ENCODE data around the gene CHST15. TPM values are rescaled to one million over a fixed set of nuclear protein-coding genes. Genes with fewer than 3 reads are reported as not detected.

Gene CHST15
- total and polyA plus RNA-seq, 2 of the 13 experiments (the other 11 are each of a cell fraction or from before 2014, with no cell fraction given): 1.4 to 94.7 TPM

DNA sequence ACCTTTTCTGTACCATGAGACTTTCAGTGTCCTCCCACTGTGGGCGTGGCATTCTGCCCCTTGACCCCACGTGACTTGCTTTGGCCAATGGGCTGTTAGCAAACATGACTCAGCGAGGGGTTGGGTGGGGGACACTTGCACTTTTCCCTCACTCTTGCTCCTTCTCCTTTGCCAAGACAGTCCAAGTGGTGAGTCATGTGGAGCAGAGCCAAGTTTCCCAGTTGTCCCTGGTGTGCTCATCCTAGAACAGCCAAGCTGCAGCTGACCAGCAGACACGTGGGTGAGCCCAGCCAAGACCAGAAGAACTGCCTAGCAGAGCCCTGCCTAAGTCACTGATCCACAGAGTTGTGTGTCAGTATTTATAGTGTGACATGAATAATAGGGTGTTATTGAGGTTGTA is 119.0 kb downstream of the CHST15 start (continued):
- TF ChIP-seq, protein P1, sequence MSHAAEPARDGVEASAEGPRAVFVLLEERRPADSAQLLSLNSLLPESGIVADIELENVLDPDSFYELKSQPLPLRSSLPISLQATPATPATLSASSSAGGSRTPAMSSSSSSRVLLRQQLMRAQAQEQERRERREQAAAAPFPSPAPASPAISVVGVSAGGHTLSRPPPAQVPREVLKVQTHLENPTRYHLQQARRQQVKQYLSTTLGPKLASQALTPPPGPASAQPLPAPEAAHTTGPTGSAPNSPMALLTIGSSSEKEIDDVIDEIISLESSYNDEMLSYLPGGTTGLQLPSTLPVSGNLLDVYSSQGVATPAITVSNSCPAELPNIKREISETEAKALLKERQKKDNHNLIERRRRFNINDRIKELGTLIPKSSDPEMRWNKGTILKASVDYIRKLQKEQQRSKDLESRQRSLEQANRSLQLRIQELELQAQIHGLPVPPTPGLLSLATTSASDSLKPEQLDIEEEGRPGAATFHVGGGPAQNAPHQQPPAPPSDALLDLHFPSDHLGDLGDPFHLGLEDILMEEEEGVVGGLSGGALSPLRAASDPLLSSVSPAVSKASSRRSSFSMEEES (CRISPR knock-in tag; IDR thresholded peaks at IDR 0.05): no peak
- TF ChIP-seq ZMYM3 (CRISPR knock-in tag; IDR thresholded peaks at IDR 0.05): no peak
- no peak for TF ChIP-seq NFYB (CRISPR knock-in tag; IDR thresholded peaks at IDR 0.05)
- TF ChIP-seq, protein P2, sequence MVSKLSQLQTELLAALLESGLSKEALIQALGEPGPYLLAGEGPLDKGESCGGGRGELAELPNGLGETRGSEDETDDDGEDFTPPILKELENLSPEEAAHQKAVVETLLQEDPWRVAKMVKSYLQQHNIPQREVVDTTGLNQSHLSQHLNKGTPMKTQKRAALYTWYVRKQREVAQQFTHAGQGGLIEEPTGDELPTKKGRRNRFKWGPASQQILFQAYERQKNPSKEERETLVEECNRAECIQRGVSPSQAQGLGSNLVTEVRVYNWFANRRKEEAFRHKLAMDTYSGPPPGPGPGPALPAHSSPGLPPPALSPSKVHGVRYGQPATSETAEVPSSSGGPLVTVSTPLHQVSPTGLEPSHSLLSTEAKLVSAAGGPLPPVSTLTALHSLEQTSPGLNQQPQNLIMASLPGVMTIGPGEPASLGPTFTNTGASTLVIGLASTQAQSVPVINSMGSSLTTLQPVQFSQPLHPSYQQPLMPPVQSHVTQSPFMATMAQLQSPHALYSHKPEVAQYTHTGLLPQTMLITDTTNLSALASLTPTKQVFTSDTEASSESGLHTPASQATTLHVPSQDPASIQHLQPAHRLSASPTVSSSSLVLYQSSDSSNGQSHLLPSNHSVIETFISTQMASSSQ (IDR thresholded peaks at IDR 0.05; ENCODE audit: low read depth): no peak
- TF ChIP-seq, protein P2 (CRISPR knock-in tag; IDR thresholded peaks at IDR 0.05; ENCODE audit: borderline replicate concordance): no peak
- no peak for TF ChIP-seq MEIS2 (CRISPR knock-in tag; IDR thresholded peaks at IDR 0.05)
- TF ChIP-seq ZNF672 (CRISPR knock-in tag; IDR thresholded peaks at IDR 0.05): no peak
- TF ChIP-seq ZNF331 (CRISPR knock-in tag; IDR thresholded peaks at IDR 0.05): peak; percentile 99
- no peak for TF ChIP-seq HNF4A (CRISPR knock-in tag; IDR thresholded peaks at IDR 0.05)
- TF ChIP-seq RAD51 (IDR thresholded peaks at IDR 0.05; ENCODE audit: borderline replicate concordance): peak; percentile 22; the same call in 1 of the 2 replicates
- TF ChIP-seq ZNF333 (CRISPR knock-in tag; IDR thresholded peaks at IDR 0.05; ENCODE audit: borderline replicate concordance): no peak
- no peak for TF ChIP-seq MEF2D (CRISPR knock-in tag; IDR thresholded peaks at IDR 0.05)
- no peak for TF ChIP-seq NFE2 (CRISPR knock-in tag; IDR thresholded peaks at IDR 0.05)
- TF ChIP-seq FOSL2 (CRISPR knock-in tag; IDR thresholded peaks at IDR 0.05): peak; percentile 55; the same call in 1 of the 2 replicates
- TF ChIP-seq ZNF558 (CRISPR knock-in tag; IDR thresholded peaks at IDR 0.05; ENCODE audit: borderline replicate concordance): no peak
- no peak for TF ChIP-seq TCF7 (IDR thresholded peaks at IDR 0.05; ENCODE audit: low read depth)
- no peak for TF ChIP-seq ONECUT2 (CRISPR knock-in tag; IDR thresholded peaks at IDR 0.05)
- no peak for TF ChIP-seq CCAR2 (optimal IDR thresholded peaks at IDR 0.05; ENCODE audit: low read depth, low read length)
- TF ChIP-seq, protein P3, sequence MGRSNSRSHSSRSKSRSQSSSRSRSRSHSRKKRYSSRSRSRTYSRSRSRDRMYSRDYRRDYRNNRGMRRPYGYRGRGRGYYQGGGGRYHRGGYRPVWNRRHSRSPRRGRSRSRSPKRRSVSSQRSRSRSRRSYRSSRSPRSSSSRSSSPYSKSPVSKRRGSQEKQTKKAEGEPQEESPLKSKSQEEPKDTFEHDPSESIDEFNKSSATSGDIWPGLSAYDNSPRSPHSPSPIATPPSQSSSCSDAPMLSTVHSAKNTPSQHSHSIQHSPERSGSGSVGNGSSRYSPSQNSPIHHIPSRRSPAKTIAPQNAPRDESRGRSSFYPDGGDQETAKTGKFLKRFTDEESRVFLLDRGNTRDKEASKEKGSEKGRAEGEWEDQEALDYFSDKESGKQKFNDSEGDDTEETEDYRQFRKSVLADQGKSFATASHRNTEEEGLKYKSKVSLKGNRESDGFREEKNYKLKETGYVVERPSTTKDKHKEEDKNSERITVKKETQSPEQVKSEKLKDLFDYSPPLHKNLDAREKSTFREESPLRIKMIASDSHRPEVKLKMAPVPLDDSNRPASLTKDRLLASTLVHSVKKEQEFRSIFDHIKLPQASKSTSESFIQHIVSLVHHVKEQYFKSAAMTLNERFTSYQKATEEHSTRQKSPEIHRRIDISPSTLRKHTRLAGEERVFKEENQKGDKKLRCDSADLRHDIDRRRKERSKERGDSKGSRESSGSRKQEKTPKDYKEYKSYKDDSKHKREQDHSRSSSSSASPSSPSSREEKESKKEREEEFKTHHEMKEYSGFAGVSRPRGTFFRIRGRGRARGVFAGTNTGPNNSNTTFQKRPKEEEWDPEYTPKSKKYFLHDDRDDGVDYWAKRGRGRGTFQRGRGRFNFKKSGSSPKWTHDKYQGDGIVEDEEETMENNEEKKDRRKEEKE (IDR thresholded peaks at IDR 0.05): no peak
- TF ChIP-seq, protein P4, sequence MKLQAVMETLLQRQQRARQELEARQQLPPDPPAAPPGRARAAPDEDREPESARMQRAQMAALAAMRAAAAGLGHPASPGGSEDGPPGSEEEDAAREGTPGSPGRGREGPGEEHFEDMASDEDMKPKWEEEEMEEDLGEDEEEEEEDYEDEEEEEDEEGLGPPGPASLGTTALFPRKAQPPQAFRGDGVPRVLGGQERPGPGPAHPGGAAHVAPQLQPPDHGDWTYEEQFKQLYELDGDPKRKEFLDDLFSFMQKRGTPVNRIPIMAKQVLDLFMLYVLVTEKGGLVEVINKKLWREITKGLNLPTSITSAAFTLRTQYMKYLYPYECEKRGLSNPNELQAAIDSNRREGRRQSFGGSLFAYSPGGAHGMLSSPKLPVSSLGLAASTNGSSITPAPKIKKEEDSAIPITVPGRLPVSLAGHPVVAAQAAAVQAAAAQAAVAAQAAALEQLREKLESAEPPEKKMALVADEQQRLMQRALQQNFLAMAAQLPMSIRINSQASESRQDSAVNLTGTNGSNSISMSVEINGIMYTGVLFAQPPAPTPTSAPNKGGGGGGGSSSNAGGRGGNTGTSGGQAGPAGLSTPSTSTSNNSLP (IDR thresholded peaks at IDR 0.05; ENCODE audit: low read depth, low read length): no peak
- TF ChIP-seq, protein P5, sequence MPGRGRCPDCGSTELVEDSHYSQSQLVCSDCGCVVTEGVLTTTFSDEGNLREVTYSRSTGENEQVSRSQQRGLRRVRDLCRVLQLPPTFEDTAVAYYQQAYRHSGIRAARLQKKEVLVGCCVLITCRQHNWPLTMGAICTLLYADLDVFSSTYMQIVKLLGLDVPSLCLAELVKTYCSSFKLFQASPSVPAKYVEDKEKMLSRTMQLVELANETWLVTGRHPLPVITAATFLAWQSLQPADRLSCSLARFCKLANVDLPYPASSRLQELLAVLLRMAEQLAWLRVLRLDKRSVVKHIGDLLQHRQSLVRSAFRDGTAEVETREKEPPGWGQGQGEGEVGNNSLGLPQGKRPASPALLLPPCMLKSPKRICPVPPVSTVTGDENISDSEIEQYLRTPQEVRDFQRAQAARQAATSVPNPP (CRISPR knock-in tag; IDR thresholded peaks at IDR 0.05): no peak

Data from HepG2 (cell line).